Measurements from ENCODE around the gene KRTAP4-5.
"Not testable (repeated sequence)": the region's sequence is repeated elsewhere in the genome, so short reads cannot be mapped to it uniquely, and the experiment has no call there.

The KRTAP4-5 gene

GRCh38 chr17:41149652-41149985 lies at the start of gene KRTAP4-5:
Gene KRTAP4-5 (minus strand): TSS chr17:41149825. CDS start chr17:41149767, 58 bp downstream.
- no peak for DNase-seq

GRCh38 chr17:41196068-41196467 lies 46.4 kb upstream of the KRTAP4-5 start:
- no peak for DNase-seq

GRCh38 chr17:41190328-41190727 lies 40.7 kb upstream of the KRTAP4-5 start:
- DNase-seq = no peak

- not testable (repeated sequence) for DNase-seq
Observed at GRCh38 chr17:41189837-41190318, 40.3 kb upstream of the KRTAP4-5 start, which contains the start of gene KRTAP9-1. Gene KRTAP9-1 (plus strand): TSS chr17:41189887. CDS start chr17:41189887, 0 bp downstream.

- DNase-seq = no peak
Observed at GRCh38 chr17:41186872-41187271, 37.2 kb upstream of the KRTAP4-5 start.

- DNase-seq = no peak
Observed at GRCh38 chr17:41185001-41185400, 35.4 kb upstream of the KRTAP4-5 start.

GRCh38 chr17:41184480-41184961 lies 34.9 kb upstream of the KRTAP4-5 start, which contains the start of gene KRTAP4-1:
Gene KRTAP4-1 (minus strand): TSS chr17:41184911. CDS start chr17:41184854, 57 bp downstream.
- DNase-seq = no peak

GRCh38 chr17:41178843-41179616 lies 29.4 kb upstream of the KRTAP4-5 start:
- DNase-seq = no peak

- DNase-seq = no peak
Observed at GRCh38 chr17:41178341-41178740, 28.7 kb upstream of the KRTAP4-5 start.

GRCh38 chr17:41177727-41178271 lies 28.2 kb upstream of the KRTAP4-5 start, which contains the start of gene KRTAP4-2:
Gene KRTAP4-2 (minus strand): TSS chr17:41178221. CDS start chr17:41178164, 57 bp downstream.
- DNase-seq = no peak

GRCh38 chr17:41176744-41177387 lies 27.2 kb upstream of the KRTAP4-5 start:
- DNase-seq = no peak

- DNase-seq = no peak
Observed at GRCh38 chr17:41171886-41172285, 22.3 kb upstream of the KRTAP4-5 start.

- DNase-seq = no peak
Observed at GRCh38 chr17:41168121-41168520, 18.5 kb upstream of the KRTAP4-5 start, which contains the start of gene KRTAP4-3. Gene KRTAP4-3 (minus strand): TSS chr17:41168221. CDS start chr17:41168172, 49 bp downstream.

- no peak for DNase-seq
Observed at GRCh38 chr17:41167561-41167960, 17.9 kb upstream of the KRTAP4-5 start.

GRCh38 chr17:41163828-41164227 lies 14.2 kb upstream of the KRTAP4-5 start:
- no peak for DNase-seq

- no peak for DNase-seq
Observed at GRCh38 chr17:41160648-41161047, 11.0 kb upstream of the KRTAP4-5 start, which contains the start of gene KRTAP4-4. Gene KRTAP4-4 (minus strand): TSS chr17:41160748. CDS start chr17:41160691, 57 bp downstream.

- DNase-seq = not testable (repeated sequence)
Observed at GRCh38 chr17:41160190-41160589, 10.6 kb upstream of the KRTAP4-5 start.

GRCh38 chr17:41153856-41154255 lies 4.2 kb upstream of the KRTAP4-5 start:
- DNase-seq = no peak

GRCh38 chr17:41151525-41151924 lies 1.9 kb upstream of the KRTAP4-5 start:
- DNase-seq = no peak

GRCh38 chr17:41150026-41150425 lies 401 bp upstream of the KRTAP4-5 start:
- DNase-seq = no peak

- not testable (repeated sequence) for DNase-seq
Observed at GRCh38 chr17:41148971-41149651, 514 bp downstream of the KRTAP4-5 start.

- DNase-seq = no peak
Observed at GRCh38 chr17:41147531-41148204, 2.0 kb downstream of the KRTAP4-5 start.

All from NCI-H1436 (cell line).